Posterior vena cava (tissue), 2 donors: ENCODE results near the gene NCK2. TPM values are rescaled to one million over a fixed set of nuclear protein-coding genes. Genes with fewer than 3 reads are reported as not detected.

ENCODE experiments used
- DNase-seq: peaks from one replicate; pipeline ENCODE4 v3.0.0-alpha.2; 2020; ENCODE audit warnings: low spot score
- intact Hi-C, 2 donors: fragments of 100-400 bp; cut with DNase I; formaldehyde crosslinking; loops; one replicate each; pipeline versions ENCODE4 v1.14.1 to v1.14.2; 2022 to 2023
- long read RNA-seq, 2 donors: library from polyadenylated mRNA; unstranded; transcript quantifications; one replicate each; pipeline ENCODE4 v2.0.0, GENCODE V29; 2020 to 2021
- total RNA-seq, 2 donors: library from RNA; stranded (reverse); fragmentation: NEBNext Ultra II Directional; extraction: Animal tissue kit (Norgen Biotek cat#: 25700); gene quantifications; one replicate each; pipeline ENCODE4 v1.2.1, GENCODE V29; 2021
- donor health status: DM: yes; HTN: yes; CAD: no.
- donor health status: DM: yes; HTN: yes; CAD: no.

NCK2 gene
- 10 to 100 TPM; 32.8 to 42.6 TPM for total RNA-seq
- long read RNA-seq, donor 1, transcript NCK2-201 (5 exons, 2,683 nt) = major isoform, 25 of 51 reads
- long read RNA-seq, donor 1, transcript NCK2-205 (4 exons, 1,795 nt) = minor isoform, 12 of 51 reads
- long read RNA-seq, donor 1, partial matches to known transcripts = 3 of 51 reads
- long read RNA-seq, donor 1, other reads (novel, unspliced or antisense) = 11 of 51 reads
- long read RNA-seq, donor 2, partial matches to known transcripts = 39 of 44 reads
- long read RNA-seq, donor 2, other reads (novel, unspliced or antisense) = 1 of 44 reads

GRCh38 chr2:105744909-105745853, at the start of gene NCK2:
Gene NCK2, plus strand, starts transcription at chr2:105744912. Its CDS starts 110,152 bp downstream, at chr2:105855064.
- no peak for DNase-seq
- intact Hi-C loops = loop anchor here in 1 of 2 donors (2.0 kb wide), 1 partner anchor 60 kb away; no protein-coding TSS in a partner anchor

- intact Hi-C loops = no loop called here
- DNase-seq = no peak
These were observed 46.8 kb upstream of the NCK2 start for GRCh38 chr2:105697781-105698449.

- intact Hi-C loops = no loop called here
- no peak for DNase-seq
These were observed 45.9 kb upstream of the NCK2 start for GRCh38 chr2:105698820-105699219.

- intact Hi-C loops = no loop called here
These were observed 43.7 kb upstream of the NCK2 start for GRCh38 chr2:105701042-105701441.

GRCh38 chr2:105708697-105709096, 36.0 kb upstream of the NCK2 start:
- intact Hi-C loops = no loop called here
- no peak for DNase-seq

More at GRCh38 chr2:105701042-105701441, 43.7 kb upstream of the NCK2 start:
- DNase-seq = no peak

GRCh38 chr2:105711394-105711793, 33.3 kb upstream of the NCK2 start:
- intact Hi-C loops = no loop called here

GRCh38 chr2:105712166-105712915, 32.4 kb upstream of the NCK2 start:
- intact Hi-C loops = no loop called here
- no peak for DNase-seq

More at GRCh38 chr2:105711394-105711793, 33.3 kb upstream of the NCK2 start:
- no peak for DNase-seq

GRCh38 chr2:105712981-105713596, 31.6 kb upstream of the NCK2 start:
- DNase-seq = no peak
- intact Hi-C loops = no loop called here

- no peak for DNase-seq
- intact Hi-C loops = no loop called here
These were observed 30.6 kb upstream of the NCK2 start for GRCh38 chr2:105714141-105714540.

- no peak for DNase-seq
- intact Hi-C loops = no loop called here
These were observed 25.7 kb upstream of the NCK2 start for GRCh38 chr2:105718846-105719481.

- intact Hi-C loops = no loop called here
- no peak for DNase-seq
These were observed 22.7 kb upstream of the NCK2 start for GRCh38 chr2:105721991-105722511.

GRCh38 chr2:105722726-105723297, 21.9 kb upstream of the NCK2 start:
- DNase-seq = no peak
- intact Hi-C loops = no loop called here

- DNase-seq = no peak
- intact Hi-C loops = no loop called here
These were observed 21.3 kb upstream of the NCK2 start for GRCh38 chr2:105723431-105723830.

GRCh38 chr2:105725388-105725787, 19.3 kb upstream of the NCK2 start:
- no peak for DNase-seq
- intact Hi-C loops = no loop called here

GRCh38 chr2:105730170-105730569, 14.5 kb upstream of the NCK2 start:
- no peak for DNase-seq
- intact Hi-C loops = no loop called here

GRCh38 chr2:105731511-105731910, 13.2 kb upstream of the NCK2 start:
- intact Hi-C loops = no loop called here
- DNase-seq = no peak

- no peak for DNase-seq
- intact Hi-C loops = no loop called here
These were observed 12.6 kb upstream of the NCK2 start for GRCh38 chr2:105732101-105732500.
